SU-DHL-6 (cell line): ENCODE measurements around the gene CGB8.

ENCODE experiments used
- H2AFZ ChIP-seq: fragments of 200-600 bp; sonication (generic); 2 replicates; pipeline ENCODE4 v1.6.1; 2014; ENCODE audit warnings: low read depth, mild to moderate bottlenecking, moderate library complexity, mixed read lengths, antibody characterized with exemption, low read length; ENCODE audit not compliant: severe bottlenecking
- H3F3A ChIP-seq: fragments of 200-600 bp; shearing (Covaris generic); 2 replicates; pipeline ENCODE4 v1.6.0; 2016; ENCODE audit warnings: antibody characterized with exemption, mild to moderate bottlenecking; ENCODE audit not compliant: insufficient read depth
- H3K27ac ChIP-seq: fragments of 200-600 bp; sonication (generic); 2 replicates; pipeline ENCODE4 v1.5.1; 2016; ENCODE audit warnings: low read depth, mild to moderate bottlenecking, low read length, moderate library complexity, mixed read lengths
- H3K27me3 ChIP-seq: fragments of 200-600 bp; sonication (generic), shearing (Covaris generic); 2 replicates; pipeline ENCODE4 v1.6.0; 2014; ENCODE audit warnings: mild to moderate bottlenecking, low read length
- H3K36me3 ChIP-seq: fragments of 200-600 bp; sonication (generic); 2 replicates; pipeline ENCODE4 v1.6.1; 2014; ENCODE audit warnings: mild to moderate bottlenecking, low read length, mixed read lengths
- H3K4me2 ChIP-seq: fragments of 300-600, 200-600 bp; shearing (Covaris generic), sonication (generic); 2 replicates; pipeline ENCODE4 v1.6.0; 2014; ENCODE audit warnings: low read length, low read depth, mild to moderate bottlenecking; ENCODE audit not compliant: poor library complexity, severe bottlenecking
- H3K4me3 ChIP-seq: fragments of 200-600 bp; sonication (generic); 2 replicates; pipeline ENCODE4 v1.5.1; 2014; ENCODE audit warnings: antibody characterized with exemption, low read length, mild to moderate bottlenecking, mixed read lengths; ENCODE audit not compliant: insufficient read depth, poor library complexity, severe bottlenecking
- H3K79me2 ChIP-seq: fragments of 200-600 bp; sonication (generic); 2 replicates; pipeline ENCODE4 v1.6.1; 2014; ENCODE audit warnings: mild to moderate bottlenecking, low read length, moderate library complexity; ENCODE audit not compliant: insufficient read depth
- H3K9ac ChIP-seq: fragments of 200-600 bp; sonication (generic); 2 replicates; pipeline ENCODE4 v1.7.0; 2014; ENCODE audit warnings: mild to moderate bottlenecking, low read length
- H3K9me2 ChIP-seq: fragments of 200-600 bp; sonication (generic); replicated peaks from 2 replicates; pipeline ENCODE4 v1.6.1; 2014; ENCODE audit warnings: low read length; ENCODE audit not compliant: insufficient read depth
- H3K9me3 ChIP-seq: fragments of 200-600 bp; sonication (generic); 2 replicates; pipeline ENCODE4 v1.6.1; 2014; ENCODE audit warnings: low read length, mixed read lengths; ENCODE audit not compliant: insufficient read depth
- H4K20me1 ChIP-seq: fragments of 200-600 bp; sonication (generic); 2 replicates; pipeline ENCODE4 v1.6.1; 2014; ENCODE audit warnings: low read depth, mild to moderate bottlenecking, antibody characterized with exemption, low read length, moderate library complexity, mixed read lengths
- CTCF ChIP-seq: fragments of 200-600 bp; sonication (generic); IDR thresholded peaks from one replicate; pipeline ENCODE4 v1.5.1; 2017; ENCODE audit warnings: antibody characterized with exemption, mild to moderate bottlenecking, low read length, moderate library complexity; ENCODE audit not compliant: insufficient read depth, poor library complexity, severe bottlenecking
- EZH2phosphoT487 ChIP-seq: fragments of 200-600 bp; sonication (generic), shearing (Covaris generic); conservative IDR thresholded peaks from 2 replicates; pipeline ENCODE4 v1.6.1; 2018; ENCODE audit warnings: mild to moderate bottlenecking, antibody characterized with exemption, low read length, moderate library complexity, mixed read lengths

CGB8 gene

DNA sequence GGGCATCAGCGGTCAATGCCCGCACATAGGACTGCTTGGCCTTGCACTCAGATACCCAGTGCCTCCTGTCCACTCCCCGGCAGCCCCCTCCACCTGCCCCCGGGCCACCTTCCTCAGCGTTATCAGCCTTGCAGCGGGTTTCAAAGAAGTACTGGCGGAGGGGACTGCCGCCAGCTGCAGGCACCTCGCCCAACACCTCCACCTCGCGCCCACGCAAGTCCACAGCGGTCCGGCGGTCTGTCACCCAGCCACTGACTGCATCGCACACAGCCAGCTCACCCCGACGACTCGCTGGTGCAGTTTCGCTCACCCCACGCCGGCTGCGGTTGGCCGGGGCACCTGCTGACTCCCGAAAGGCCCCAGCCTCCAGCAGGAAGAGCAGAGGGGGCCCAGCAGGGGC is 12.5 kb upstream of the CGB8 start:
- H3K9me3 ChIP-seq: no peaks in the 10 kb centered on the region
- H3K79me2 ChIP-seq: no peaks in the 10 kb centered on the region
- no peak overlapping the region for H3K4me2 ChIP-seq
- H2AFZ ChIP-seq: no peak overlapping the region
- no peak overlapping the region for H3K27ac ChIP-seq
- no peaks in the 10 kb centered on the region for H3F3A ChIP-seq
- H3K27me3 ChIP-seq: no peaks in the 10 kb centered on the region
- no peak overlapping the region for H3K4me3 ChIP-seq
- no peaks in the 10 kb centered on the region for H3K36me3 ChIP-seq
- H4K20me1 ChIP-seq: no peaks in the 10 kb centered on the region
- TF ChIP-seq CTCF: no peak
- TF ChIP-seq EZH2phosphoT487: no peak
- no peak overlapping the region for H3K9ac ChIP-seq
- H3K9me2 ChIP-seq: no peaks in the 10 kb centered on the region

DNA sequence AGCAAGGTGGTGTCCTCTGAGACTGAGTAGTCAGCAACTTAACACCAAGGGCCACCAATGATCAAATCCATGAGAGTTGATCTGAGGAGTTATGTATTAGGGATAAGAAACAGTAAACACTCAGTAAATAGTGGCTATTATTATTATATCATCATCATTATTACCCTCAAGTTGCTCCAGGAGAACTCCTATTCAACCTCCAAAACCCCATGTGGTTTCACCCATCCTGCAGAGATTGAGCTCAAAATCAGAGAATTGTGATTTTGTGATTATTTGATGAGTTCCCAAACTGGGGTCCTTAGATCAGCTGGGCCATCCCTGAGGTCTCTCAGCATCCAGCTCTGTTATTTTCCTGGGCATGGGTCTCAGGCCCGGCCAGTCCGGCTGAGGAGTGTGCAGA is 12.1 kb upstream of the CGB8 start:
- no peaks in the 10 kb centered on the region for H3K79me2 ChIP-seq
- no peak overlapping the region for H3K4me3 ChIP-seq
- H3K9ac ChIP-seq: no peak overlapping the region
- no peak overlapping the region for H3K4me2 ChIP-seq
- no peaks in the 10 kb centered on the region for H3K27me3 ChIP-seq
- TF ChIP-seq EZH2phosphoT487: no peak
- TF ChIP-seq CTCF: no peak
- H3F3A ChIP-seq: no peaks in the 10 kb centered on the region
- no peaks in the 10 kb centered on the region for H3K36me3 ChIP-seq
- no peaks in the 10 kb centered on the region for H3K9me3 ChIP-seq
- H2AFZ ChIP-seq: no peak overlapping the region
- no peaks in the 10 kb centered on the region for H4K20me1 ChIP-seq
- no peak overlapping the region for H3K27ac ChIP-seq
- no peaks in the 10 kb centered on the region for H3K9me2 ChIP-seq

- Histone ChIP-seq H3K9me2 (no peaks in the 10 kb centered on the region), H3K4me2 (no peak overlapping the region), H3K27me3 (no peaks in the 10 kb centered on the region)
Observed at GRCh38 chr19:49059053-49059452, 10.1 kb upstream of the CGB8 start.

More at GRCh38 chr19:49059053-49059452, 10.1 kb upstream of the CGB8 start:
- no peaks in the 10 kb centered on the region for H3K9me3 ChIP-seq
- H2AFZ ChIP-seq: no peak overlapping the region
- no peaks in the 10 kb centered on the region for H3K79me2 ChIP-seq
- H3K9ac ChIP-seq: no peak overlapping the region
- no peak overlapping the region for H3K27ac ChIP-seq
- H4K20me1 ChIP-seq: no peaks in the 10 kb centered on the region
- no peaks in the 10 kb centered on the region for H3K36me3 ChIP-seq
- H3K4me3 ChIP-seq: no peak overlapping the region
- no peak for TF ChIP-seq EZH2phosphoT487
- no peak for TF ChIP-seq CTCF
- no peaks in the 10 kb centered on the region for H3F3A ChIP-seq
